SW480 (cell line): Measurements from ENCODE around the gene PLA2G7.
"Not testable (repeated sequence)": the region's sequence is repeated elsewhere in the genome, so short reads cannot be mapped to it uniquely, and the experiment has no call there.

Source experiments
- DNase-seq: peaks from one replicate; pipeline ENCODE4 v3.0.0-alpha.2; 2016; ENCODE audit warnings: low spot score

Gene PLA2G7

DNA sequence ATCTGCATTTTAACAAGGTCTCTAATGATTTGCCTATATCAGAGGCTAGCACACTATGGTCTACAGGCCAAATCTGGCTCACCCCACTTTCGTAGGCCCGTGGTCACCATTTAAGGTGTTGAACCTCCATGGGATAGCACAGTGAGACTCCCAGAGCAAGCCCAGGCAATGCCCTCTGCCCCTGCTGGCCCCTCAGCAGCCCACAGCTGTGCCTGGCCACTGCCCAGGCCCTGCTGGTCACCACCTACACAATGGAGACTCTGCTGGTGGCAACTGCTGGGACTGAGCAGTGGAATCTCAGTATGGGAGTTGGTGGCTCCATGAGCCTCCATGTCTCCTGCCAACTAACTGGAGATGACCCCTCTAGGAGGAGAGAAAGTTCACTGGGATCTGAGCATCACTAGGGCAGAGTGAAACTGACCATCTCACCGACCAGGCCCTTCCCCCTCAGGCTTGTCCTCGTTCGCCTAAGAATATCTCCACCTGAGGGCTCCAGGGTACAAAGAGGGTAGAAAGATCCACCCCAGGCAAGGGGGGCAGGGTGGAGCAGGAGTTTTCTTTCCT, 13.8 kb upstream of the PLA2G7 start:
- DNase-seq, result no peak

DNA sequence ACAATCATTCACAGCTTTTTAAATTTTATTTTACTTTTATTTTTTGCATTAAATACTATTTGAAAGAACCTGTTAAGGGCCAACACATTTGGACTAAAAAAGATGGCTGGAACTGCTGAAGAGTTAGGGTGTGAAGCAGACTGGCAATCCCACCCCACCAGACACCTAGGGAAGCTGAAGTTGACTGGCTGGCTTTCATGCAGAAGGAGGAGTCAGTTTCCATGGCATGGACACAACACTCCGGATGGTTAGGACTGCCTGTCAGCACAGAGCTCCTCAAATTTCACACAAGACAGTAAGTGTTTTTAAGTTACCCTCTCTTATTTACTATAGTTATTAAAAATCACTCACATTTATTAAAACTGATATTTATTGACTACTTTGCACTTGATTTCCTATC, 11.5 kb upstream of the PLA2G7 start, which contains the start of gene ANKRD66:
Gene ANKRD66, plus strand, starts transcription at position 238 of the 400 bp plus-strand sequence. CDS start 5,016 bp downstream, outside the sequence.
- no peak for DNase-seq

DNA sequence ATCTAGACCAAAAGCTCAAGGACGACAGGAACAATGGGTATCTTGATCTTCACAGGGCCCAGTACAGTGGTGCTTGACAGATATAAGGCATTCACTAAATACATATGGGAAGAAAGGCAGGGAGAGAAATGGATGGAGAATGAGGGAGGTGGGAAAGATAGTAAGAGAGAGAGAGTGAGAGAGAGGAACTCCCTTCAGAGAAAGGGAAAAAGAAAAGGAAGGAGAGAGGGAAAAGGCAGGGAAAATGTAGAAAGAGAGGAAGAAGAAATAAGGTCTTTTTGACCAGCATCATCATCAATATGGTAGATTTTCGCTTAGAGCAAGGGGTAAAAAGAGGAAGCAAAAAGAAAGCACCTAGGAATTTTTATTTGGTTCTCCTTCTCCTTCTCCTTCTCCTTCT, 10.8 kb upstream of the PLA2G7 start:
- DNase-seq, result no peak

DNA sequence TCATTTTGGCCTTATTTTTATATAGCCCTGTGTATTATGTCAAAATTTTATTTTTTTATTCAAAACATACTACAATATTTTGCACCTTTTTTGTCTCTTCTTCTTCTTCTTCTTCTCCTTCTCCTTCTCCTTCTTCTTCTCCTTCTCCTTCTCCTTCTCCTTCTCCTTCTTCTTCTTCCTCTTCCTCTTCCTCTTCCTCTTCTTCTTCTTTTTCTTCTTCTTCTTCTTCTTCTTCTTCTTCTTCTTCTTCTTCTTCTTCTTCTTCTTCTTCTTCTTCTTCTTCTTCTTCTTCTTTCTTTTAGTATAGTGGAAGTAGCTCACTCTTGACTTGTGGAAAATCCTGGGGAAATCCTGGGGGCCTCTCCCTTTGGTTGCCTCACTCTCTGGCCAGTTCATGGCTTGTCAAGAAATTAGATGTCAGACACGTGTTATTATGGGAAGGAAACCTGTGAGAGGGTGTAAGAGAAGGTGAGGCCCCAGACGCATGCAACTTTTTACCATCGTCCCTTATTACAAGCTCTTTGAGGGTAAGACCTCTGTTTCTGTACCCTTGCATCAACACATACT, 9.1 kb upstream of the PLA2G7 start:
- not testable (repeated sequence) for DNase-seq

DNA sequence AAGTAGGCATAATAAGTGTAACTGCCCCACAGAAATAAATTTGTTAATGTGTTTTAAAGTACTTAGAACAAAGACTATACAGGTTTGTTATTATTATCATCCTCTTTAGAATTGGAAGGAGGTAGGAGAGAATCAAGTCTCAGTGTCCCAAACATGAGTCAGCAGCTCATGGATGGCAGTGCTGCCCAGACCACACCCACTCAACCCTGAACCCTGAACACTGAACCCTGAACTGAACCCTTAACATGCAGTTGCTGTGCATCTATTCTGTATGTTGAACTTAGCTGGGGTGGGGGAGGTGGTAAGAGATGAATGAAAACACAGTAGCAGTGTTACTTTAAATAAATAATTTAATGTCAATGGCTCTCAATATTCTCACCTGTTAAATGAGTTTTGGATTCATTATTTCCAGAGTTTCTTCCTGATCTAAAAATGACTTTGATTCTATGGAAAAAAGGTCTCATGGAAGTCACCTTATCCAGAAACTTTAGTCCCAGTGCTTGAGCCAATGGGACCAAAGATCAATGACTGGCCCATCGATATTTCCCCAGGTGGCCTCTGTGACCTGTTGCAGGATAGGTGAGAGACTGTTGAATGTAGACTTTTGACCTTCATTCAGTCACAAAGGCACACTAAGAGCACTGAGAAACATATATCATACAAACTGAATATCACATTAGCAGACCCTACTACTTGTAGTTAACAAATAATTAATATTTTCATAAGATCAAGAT, 8.4 kb upstream of the PLA2G7 start:
- no peak for DNase-seq

DNA sequence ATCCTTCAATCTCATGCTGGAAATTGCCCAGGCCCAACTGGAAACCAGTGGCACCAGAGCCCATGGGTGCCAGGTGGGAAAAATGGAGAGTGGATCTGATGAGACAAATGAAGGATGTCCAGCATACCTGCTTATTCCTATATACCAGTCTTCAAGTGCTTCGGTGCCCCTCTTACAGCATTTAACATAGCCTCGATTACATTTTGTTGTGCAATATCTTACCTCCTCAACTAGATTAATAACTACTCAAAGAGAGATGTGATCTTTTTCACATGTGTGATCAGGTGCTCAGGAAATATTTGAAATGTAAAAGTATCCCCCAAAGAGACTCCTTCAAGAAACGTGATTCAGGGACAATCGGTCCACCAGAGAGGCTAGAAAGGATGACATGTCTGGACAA, 6.7 kb upstream of the PLA2G7 start:
- no peak for DNase-seq

GRCh38 chr6:46741482-46741881, 6.3 kb upstream of the PLA2G7 start:
- DNase-seq, result no peak

GRCh38 chr6:46736906-46737305, 1.7 kb upstream of the PLA2G7 start:
- DNase-seq, result no peak

DNA sequence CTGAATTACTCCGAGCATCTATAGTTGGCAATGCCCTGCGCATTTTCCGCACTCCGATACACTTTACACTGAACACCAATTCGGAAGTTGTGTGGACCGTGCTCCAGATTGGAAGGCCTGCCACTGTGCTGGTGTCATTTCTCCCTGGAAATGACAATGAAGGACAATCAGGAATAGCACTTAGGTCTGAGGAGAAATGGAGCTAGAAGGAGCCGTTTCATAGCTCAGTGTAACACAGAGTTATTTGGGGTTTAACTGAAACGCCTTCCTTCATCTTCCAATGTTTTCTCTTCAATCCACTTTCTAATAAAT, 501 bp upstream of the PLA2G7 start:
- DNase-seq, result no peak

DNA sequence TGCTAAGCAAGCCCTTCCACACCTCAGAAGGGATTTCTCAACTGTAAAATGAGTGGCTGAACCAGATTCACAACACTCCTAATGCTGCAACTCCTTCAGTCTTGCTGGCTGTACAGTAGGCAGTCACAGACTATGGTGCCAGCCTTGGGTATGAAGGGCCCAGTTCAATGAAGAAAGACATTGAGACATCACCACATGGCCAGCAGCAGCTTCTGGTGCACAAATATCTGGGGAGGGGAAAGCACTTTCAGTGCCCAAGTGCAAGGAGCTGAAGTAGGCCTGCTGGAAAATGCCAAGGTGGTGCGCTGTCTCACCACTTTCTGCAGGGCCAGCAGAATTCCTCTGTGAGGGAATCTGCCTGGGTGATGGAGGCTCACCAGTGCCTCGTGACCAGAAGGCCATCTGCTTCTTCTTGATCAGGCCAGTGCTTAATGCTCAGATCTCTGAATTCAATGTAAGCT, 1.8 kb downstream of the PLA2G7 start:
- no peak for DNase-seq

DNA sequence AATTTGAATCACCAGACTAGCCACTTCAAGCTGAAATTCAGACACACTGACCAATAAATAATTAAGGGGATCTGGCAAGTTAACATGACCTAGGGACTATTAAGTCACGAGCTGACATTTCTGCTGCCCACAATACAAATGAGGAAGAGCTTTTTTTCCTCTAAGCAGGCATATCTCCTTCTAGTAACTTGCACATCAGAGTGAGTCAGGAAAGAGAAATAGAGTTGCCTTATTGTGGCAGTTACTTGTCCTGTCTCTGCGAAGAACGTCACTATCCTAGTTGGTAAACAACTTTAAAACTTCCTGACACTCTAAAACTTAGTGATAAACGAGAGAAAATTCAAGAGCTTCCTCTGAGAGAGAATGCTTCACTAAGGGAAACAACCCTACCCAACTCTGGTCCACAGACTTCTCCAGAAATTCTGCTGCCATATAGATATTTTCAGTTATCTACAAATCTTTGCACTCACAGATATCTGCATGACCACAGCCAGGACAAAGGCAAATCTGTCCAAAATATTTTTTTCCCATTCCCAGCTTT, 4.2 kb downstream of the PLA2G7 start:
- no peak for DNase-seq

- DNase-seq, result no peak
Measured at GRCh38 chr6:46729787-46730326, 5.3 kb downstream of the PLA2G7 start.

DNA sequence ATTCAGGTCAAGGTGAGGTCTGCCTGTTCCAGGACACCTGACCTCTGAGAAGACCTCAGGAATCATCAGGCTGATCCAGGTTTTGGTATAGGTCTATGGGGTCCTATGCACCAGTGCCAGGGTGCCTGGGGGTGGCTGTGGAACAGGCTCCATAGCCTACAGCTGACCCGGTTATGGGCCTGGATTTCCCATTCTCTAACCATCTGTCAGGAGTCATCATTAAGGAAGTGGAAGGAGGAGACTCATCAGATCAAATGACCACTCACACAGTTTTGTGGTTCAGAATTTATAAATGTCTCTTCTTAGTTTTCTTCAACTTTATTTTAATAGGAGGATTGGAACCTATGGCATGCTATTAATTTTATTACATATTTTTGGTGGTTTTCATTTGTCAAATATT, 14.8 kb downstream of the PLA2G7 start:
- no peak for DNase-seq

DNA sequence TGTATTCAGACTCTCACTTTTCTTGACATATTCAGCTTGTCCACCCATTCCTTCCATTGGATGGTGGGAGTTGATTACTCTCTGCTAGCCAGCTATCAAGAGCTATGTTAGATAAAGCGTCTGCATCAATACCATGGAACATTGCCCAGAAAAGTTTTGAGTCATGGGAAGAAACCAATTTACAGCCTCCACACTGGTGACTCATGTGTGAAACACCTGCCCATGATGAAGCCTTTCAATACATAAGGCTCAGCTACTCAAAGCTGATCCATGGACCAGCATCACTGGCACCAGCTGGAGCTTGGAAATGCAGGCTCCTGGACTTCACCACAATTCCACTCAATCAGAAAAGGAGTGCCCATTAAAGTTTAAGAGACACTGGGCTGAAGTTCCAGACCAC, 16.1 kb downstream of the PLA2G7 start:
- DNase-seq, result peak; percentile 60

GRCh38 chr6:46715141-46715540, 20.0 kb downstream of the PLA2G7 start:
- no peak for DNase-seq

DNA sequence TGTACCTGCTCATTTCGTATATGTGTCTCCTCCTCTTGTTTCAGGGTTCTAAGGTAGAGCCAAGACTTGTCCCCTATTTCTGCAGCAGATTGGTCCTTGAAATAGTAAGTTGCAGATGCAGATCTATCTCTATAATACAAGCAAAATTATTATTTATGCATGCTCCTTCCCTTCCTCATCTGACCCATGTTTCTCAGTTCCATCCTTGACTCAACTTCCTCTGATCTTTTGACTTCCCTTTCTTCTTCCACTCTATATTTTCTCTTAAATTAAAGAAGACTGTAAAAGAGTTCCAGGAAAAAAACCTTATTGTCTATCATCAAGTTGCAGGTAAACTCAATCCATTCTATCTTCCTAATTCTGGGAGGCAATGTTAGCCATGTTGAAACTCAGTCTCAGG, 23.7 kb downstream of the PLA2G7 start:
- DNase-seq, result no peak

DNA sequence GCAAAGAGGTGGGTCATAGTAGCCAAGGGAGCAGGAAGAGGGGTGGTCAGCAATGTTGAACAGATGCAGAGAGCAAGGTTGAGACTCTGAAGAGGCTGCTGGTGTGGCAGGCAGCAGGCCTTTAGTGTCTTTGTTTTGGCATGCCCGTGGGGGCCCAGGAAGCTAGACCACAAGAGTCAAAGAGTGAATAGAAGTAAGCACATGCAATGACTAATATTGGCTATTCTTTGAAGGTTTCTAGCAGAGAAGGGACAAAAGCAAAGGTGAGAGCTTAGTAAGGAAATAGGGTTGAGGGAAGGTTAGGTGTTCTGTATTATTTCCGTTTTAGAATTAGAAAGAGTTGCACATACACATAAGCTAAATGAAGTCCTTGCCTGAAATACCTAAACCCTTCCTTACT, 28.7 kb downstream of the PLA2G7 start:
- no peak for DNase-seq

DNA sequence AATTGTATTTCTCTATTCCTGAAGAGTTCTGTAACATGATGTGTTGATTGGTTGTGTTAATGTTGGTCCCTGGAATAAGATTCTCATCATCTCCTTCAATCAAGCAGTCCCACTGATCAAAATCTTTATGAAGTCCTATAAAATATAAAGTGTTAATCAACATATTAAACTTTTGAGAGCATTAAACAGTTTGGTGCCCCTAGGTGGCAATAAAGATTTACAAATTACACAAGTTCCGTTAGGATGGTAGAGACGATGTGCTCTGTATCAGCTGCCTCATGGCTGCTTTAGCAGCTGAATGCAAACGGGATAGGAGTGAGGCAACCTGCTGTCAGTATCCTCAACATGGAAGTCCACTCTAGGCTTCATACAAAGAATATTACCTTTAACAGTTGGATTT, 30.6 kb downstream of the PLA2G7 start:
- DNase-seq, result peak; percentile 56

GRCh38 chr6:46699970-46700369, 35.2 kb downstream of the PLA2G7 start:
- DNase-seq, result no peak

DNA sequence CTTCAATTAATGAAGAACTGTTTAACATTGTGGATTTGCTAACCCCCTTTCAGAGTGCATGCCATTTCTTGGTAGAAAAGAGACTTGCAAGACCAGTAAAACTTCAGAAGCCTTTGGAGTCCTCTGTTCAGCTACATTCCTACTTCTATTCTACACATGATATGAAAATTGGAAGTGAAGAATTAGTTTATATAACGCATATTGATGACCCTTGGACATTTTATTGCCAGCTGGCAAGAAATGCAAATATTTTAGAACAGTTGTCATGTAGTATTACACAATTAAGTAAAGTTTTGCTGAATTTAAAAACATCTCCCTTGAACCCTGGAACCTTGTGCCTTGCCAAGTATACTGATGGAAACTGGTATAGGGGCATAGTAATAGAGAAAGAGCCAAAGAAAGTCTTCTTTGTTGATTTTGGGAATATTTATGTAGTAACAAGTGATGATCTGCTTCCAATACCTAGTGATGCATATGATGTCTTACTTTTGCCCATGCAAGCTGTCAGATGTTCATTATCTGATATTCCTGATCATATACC, 44.2 kb downstream of the PLA2G7 start:
- DNase-seq, result no peak

DNA sequence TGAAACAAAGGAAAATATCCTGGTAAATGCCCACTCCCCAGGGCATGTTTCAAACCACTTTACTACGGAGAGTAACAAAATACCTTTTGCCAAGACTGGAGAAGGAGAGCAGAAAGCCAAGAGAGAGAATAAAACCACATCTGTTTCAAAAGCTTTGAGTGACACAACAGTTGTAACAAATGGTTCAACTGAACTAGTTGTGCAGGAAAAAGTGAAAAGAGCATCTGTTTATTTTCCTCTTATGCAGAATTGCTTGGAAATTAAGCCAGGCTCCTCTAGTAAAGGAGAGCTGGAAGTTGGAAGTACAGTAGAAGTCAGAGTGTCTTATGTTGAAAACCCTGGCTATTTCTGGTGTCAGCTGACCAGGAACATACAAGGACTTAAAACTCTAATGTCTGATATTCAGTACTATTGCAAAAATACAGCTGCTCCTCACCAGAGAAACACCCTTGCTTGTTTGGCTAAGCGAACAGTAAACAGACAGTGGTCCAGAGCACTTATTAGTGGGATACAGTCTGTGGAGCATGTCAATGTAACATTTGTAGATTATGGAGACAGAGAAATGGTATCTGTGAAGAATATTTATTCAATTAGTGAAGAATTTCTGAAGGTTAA, 44.9 kb downstream of the PLA2G7 start:
- DNase-seq, result no peak

DNA sequence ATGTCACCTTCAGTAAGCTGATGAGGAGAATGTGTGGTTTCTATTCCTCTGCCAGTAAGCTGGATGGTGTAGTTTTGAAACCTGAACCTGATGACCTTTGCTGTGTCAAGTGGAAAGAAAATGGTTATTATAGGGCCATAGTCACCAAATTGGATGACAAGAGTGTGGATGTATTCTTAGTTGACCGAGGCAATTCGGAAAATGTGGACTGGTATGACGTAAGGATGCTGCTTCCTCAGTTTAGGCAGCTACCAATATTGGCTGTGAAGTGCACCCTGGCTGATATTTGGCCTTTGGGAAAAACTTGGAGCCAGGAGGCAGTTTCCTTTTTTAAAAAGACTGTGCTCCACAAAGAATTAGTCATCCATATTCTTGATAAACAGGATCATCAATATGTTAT, 45.5 kb downstream of the PLA2G7 start:
- no peak for DNase-seq

- no peak for DNase-seq
Measured at GRCh38 chr6:46688966-46689335, 46.2 kb downstream of the PLA2G7 start.
